Calu3 (cell line): ENCODE measurements around the gene PITPNB. TPM values are rescaled to one million over a fixed set of nuclear protein-coding genes. Genes with fewer than 3 reads are reported as not detected.

ENCODE experiments used
- BruUV-seq: library from RNA; stranded (reverse); fragments of 400-500 nt; replicated peaks from 2 replicates; lab custom pipeline; 2021; lab: Mats Ljungman, UMichigan
- CTCF ChIA-PET: fragments of 300-600 bp; sonication (Branson Sonifier 250); formaldehyde crosslinking; loops from one replicate; lab custom pipeline; 2022; ENCODE audit warnings: antibody characterized with exemption; lab: Charles Lee
- DNase-seq: peaks from one replicate; pipeline ENCODE4 v3.0.0; 2022
- H3K27ac Mint-ChIP-seq: one replicate; pipeline ENCODE4 v1.8.0; 2022; ENCODE audit warnings: mixed read lengths; ENCODE audit not compliant: unreplicated experiment
- H3K27me3 Mint-ChIP-seq: one replicate; pipeline ENCODE4 v1.8.0; 2022; ENCODE audit warnings: mixed read lengths; ENCODE audit not compliant: unreplicated experiment
- H3K36me3 Mint-ChIP-seq: one replicate; pipeline ENCODE4 v1.8.0; 2022; ENCODE audit warnings: mild to moderate bottlenecking, moderate library complexity, mixed read lengths; ENCODE audit not compliant: insufficient read depth, unreplicated experiment
- H3K4me1 Mint-ChIP-seq: one replicate; pipeline ENCODE4 v1.8.0; 2022; ENCODE audit warnings: mild to moderate bottlenecking, low read depth, mixed read lengths; ENCODE audit not compliant: unreplicated experiment
- H3K4me3 Mint-ChIP-seq: one replicate; pipeline ENCODE4 v1.8.0; 2022; ENCODE audit warnings: mild to moderate bottlenecking, low read depth, moderate library complexity, mixed read lengths; ENCODE audit not compliant: unreplicated experiment
- H3K9me3 Mint-ChIP-seq: one replicate; pipeline ENCODE4 v1.8.0; 2022; ENCODE audit warnings: low read depth, mixed read lengths; ENCODE audit not compliant: unreplicated experiment
- intact Hi-C: fragments of 100-400 bp; cut with micrococcal nuclease; formaldehyde crosslinking; loops from one replicate; pipeline ENCODE4 v1.10.0; 2022; ENCODE audit not compliant: unreplicated experiment
- total RNA-seq: library from RNA; stranded (reverse); gene quantifications from 2 replicates; pipeline ENCODE4 v1.2.3, GENCODE V29; 2022
- TF ChIP-seq, protein P1 (sequence below): fragments of 200-600 bp; IDR thresholded peaks from one replicate; pipeline ENCODE4 v1.8.0; 2022; ENCODE audit warnings: antibody characterized with exemption; ENCODE audit not compliant: unreplicated experiment

The PITPNB gene
- total RNA-seq, 1 experiment from 2014 or later = 136 TPM

DNA sequence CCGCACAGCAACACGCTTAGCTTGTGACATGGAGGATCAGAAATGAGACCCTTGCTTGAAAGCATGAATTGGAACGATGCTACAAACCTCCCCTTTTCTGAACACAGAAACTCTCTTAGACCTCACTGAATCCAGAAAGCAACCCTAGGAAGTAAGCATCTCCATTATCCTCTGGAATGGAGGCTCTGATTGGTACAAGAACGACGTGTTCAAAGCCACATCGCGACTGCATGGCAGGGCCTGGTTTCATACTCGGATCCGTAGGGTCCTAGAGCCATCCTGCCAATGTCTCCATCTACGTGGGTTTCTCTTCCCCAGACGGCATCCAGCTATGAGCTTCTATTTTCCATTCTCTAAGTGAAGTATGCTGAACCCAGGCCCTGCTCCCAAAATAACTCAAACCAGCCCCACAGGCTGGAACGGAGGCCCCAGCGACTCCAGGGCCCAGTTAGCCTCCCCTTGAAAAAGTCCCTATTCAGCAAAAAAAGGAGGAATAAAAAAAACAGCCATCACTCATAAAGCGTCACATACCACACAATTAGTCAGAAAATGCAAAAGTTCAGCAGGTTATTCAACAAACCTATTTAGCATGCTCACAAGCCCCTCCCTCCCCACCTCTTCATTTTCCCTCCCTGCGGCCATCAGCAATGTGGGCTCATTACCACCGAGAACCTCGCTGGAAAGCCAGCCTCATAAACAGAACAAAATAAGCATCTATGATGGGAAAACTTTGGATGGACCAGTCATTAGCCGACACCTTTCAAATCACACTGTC is 110.4 kb downstream of the PITPNB start:
- intact Hi-C loops = loop anchor here (10.0 kb wide), 1 partner anchor 184 kb away; no protein-coding TSS in a partner anchor
- H3K4me1 Mint-ChIP-seq = peaks cover 8% of the 10 kb centered on the region
- TF ChIP-seq, protein P1, sequence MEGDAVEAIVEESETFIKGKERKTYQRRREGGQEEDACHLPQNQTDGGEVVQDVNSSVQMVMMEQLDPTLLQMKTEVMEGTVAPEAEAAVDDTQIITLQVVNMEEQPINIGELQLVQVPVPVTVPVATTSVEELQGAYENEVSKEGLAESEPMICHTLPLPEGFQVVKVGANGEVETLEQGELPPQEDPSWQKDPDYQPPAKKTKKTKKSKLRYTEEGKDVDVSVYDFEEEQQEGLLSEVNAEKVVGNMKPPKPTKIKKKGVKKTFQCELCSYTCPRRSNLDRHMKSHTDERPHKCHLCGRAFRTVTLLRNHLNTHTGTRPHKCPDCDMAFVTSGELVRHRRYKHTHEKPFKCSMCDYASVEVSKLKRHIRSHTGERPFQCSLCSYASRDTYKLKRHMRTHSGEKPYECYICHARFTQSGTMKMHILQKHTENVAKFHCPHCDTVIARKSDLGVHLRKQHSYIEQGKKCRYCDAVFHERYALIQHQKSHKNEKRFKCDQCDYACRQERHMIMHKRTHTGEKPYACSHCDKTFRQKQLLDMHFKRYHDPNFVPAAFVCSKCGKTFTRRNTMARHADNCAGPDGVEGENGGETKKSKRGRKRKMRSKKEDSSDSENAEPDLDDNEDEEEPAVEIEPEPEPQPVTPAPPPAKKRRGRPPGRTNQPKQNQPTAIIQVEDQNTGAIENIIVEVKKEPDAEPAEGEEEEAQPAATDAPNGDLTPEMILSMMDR = no peak
- H3K4me3 Mint-ChIP-seq = no peak overlapping the region
- H3K36me3 Mint-ChIP-seq = peaks cover 6% of the 10 kb centered on the region
- H3K27ac Mint-ChIP-seq = no peak overlapping the region
- BruUV-seq = no TSS peak
- no peak for DNase-seq
- no peaks in the 10 kb centered on the region for H3K9me3 Mint-ChIP-seq
- H3K27me3 Mint-ChIP-seq = peaks cover 53% of the 10 kb centered on the region
- CTCF ChIA-PET = no interaction called here

DNA sequence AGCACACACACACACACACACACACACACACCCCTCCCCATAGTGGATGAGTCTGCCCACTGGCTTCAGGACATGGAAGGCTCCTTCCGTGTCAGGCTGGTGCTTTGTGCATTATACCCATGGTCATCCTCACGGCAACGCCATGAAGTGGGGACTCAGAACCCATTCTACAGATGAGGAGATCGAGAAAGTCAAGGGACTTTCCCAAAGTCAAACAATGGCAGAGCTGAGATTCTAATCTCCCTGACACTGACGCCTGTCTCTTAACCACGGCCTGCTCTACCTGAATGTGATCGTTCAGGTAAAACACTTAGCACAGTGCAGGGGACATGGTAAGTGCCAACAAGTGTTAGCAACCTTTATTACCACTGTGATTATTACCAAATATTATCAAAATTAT is 113.2 kb downstream of the PITPNB start:
- CTCF ChIA-PET = interaction anchor here (1.3 kb wide), 1 partner anchor 13 kb away, joined by 3 read pairs; no protein-coding TSS in a partner anchor
- H3K27me3 Mint-ChIP-seq = peaks cover 39% of the 10 kb centered on the region

DNA sequence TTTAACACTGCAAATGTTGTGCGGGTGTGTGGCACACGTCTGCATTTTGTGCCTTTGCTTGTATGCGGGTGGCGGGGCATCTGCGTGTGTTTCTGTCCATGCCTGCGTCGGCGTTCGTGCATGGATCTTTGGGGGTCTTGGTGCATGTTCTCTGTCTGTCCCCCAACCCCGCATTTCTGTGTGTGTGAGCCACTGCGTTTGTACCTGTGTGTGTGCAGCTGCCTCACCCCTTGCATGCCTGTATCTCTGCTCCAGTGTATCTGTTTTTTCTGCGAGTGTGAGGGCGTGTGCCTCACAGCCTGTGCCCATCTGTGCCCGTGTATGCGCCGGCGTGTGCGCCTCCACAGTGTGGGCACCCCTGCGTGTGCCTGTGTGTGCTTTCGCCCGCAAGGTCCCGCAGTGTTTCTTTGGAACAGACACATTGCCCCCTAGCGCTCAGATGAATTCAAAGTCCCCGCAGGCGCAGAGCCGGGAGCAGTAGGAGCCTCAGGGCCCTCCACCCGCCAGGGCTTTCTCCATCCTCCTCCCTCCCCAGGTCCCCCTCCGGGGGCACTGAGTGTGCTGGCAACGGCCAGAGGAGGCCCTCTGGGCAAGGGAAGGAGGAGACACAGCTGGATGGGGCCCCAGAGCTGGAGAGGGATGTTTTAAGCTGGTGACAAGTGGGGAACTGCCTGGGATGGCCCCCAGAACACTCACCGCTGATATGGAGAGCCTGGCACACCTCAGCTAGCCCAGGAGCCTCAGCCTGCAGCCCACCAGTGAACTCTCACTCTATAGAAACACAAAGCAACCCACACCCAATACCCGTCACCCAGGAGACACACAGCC is 114.4 kb downstream of the PITPNB start:
- H3K27me3 Mint-ChIP-seq = peaks cover 36% of the 10 kb centered on the region
- TF ChIP-seq, protein P1 = peak; percentile 70
- H3K27ac Mint-ChIP-seq = no peak overlapping the region
- intact Hi-C loops = loop anchor here (10.0 kb wide), 1 partner anchor 180 kb away; no protein-coding TSS in a partner anchor
- peaks cover 18% of the 10 kb centered on the region for H3K4me1 Mint-ChIP-seq
- no TSS peak for BruUV-seq
- CTCF ChIA-PET = interaction anchor here (0.9 kb wide), 1 partner anchor 400 kb away, joined by 3 read pairs; no protein-coding TSS in a partner anchor
- peaks cover 26% of the 10 kb centered on the region for H3K36me3 Mint-ChIP-seq
- H3K4me3 Mint-ChIP-seq = no peak overlapping the region
- no peaks in the 10 kb centered on the region for H3K9me3 Mint-ChIP-seq
- DNase-seq = peak; percentile 82

More for the DNA sequence above, 113.2 kb downstream of the PITPNB start:
- TF ChIP-seq, protein P1 = no peak
- intact Hi-C loops = loop anchor here (10.0 kb wide), 1 partner anchor 181 kb away; no protein-coding TSS in a partner anchor
- no TSS peak for BruUV-seq
- Mint-ChIP-seq H3K4me3 (no peak overlapping the region), H3K4me1 (peaks cover 18% of the 10 kb centered on the region), H3K27ac (no peak overlapping the region), H3K9me3 (no peaks in the 10 kb centered on the region), H3K36me3 (peaks cover 26% of the 10 kb centered on the region)
- no peak for DNase-seq

DNA sequence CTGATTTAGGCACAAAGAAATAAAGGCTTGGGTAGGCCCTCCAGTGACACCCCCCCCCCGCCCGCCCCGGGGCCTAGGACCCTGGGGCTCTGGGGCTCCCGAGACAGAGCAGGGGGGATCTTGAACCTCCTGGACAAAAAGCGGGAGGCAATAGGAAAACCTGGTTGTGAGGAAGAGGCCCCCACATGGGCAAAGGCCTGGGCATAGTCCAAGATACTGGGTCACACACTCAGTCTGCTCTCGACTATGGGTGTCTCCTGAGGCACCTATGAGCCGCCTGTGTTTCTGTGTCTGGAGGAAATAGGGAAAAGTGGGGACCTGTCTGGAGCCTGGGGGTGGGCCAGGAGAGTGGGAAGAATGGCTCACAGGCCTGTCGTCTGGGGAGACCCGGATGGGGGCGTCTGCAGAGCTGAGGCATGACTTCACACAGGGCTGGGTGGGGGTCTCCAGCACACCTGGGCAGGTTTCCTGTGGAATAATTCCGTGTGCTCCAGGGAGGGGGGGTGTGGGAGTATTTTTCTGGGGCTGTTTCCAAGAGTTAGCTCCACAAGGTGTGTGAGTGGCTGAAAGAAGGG is 115.1 kb downstream of the PITPNB start:
- no TSS peak for BruUV-seq
- Mint-ChIP-seq H3K9me3 (no peaks in the 10 kb centered on the region), H3K36me3 (peaks cover 26% of the 10 kb centered on the region), H3K4me3 (no peak overlapping the region), H3K4me1 (peaks cover 18% of the 10 kb centered on the region), H3K27me3 (peaks cover 32% of the 10 kb centered on the region), H3K27ac (no peak overlapping the region)
- DNase-seq = no peak
- TF ChIP-seq, protein P1 = no peak
- CTCF ChIA-PET = no interaction called here
- intact Hi-C loops = loop anchor here (2.0 to 10.0 kb wide), 3 partner anchors 179 to 1047 kb away; no protein-coding TSS in a partner anchor
